Endothelial cell of umbilical vein (primary cell): ENCODE measurements around the gene RAB3B. TPM values are rescaled to one million over a fixed set of nuclear protein-coding genes. Genes with fewer than 3 reads are reported as not detected.

Source experiments
- BruUV-seq: library from RNA; stranded (reverse); fragments of 400-500 nt; replicated peaks from 2 replicates; lab custom pipeline; 2021; lab: Mats Ljungman, UMichigan
- CTCF ChIA-PET: fragments of 300-600, 350-600 bp; sonication (Branson Sonifier 250); formaldehyde crosslinking; loops from one replicate; lab custom pipeline; 2021; ENCODE audit warnings: antibody characterized with exemption, inconsistent platforms; lab: Charles Lee
- POLR2A ChIA-PET: fragments of 300-600, 350-600 bp; sonication (Branson Sonifier 250); formaldehyde crosslinking; loops from one replicate; lab custom pipeline; 2021; ENCODE audit warnings: antibody characterized with exemption, inconsistent platforms; lab: Charles Lee
- DNase-seq: peaks from one replicate; pipeline ENCODE4 v3.0.0-alpha.2; 2011; ENCODE audit warnings: low read depth, low spot score
- FAIRE-seq: peaks from 2 replicates; lab custom pipeline; 2011; peaks lifted over from hg19 to GRCh38; lab: Jason Lieb, UNC
- H2AFZ ChIP-seq: 2 replicates; pipeline ENCODE4 v1.6.0; 2012; ENCODE audit warnings: low read depth, low read length, control low read depth, inconsistent platforms
- H3K27ac ChIP-seq: 2 replicates; pipeline ENCODE4 v1.5.1; 2011; ENCODE audit warnings: low read depth, mild to moderate bottlenecking, control low read depth, low read length, moderate library complexity; ENCODE audit not compliant: insufficient read depth
- H3K27me3 ChIP-seq, 2 experiments: 2 replicates each; pipeline versions ENCODE4 v1.6.0 to v1.6.1; 2011; ENCODE audit warnings: low read length in 2 of 2, mixed read lengths in 1 of 2; ENCODE audit not compliant: control insufficient read depth in 2 of 2, insufficient read depth in 2 of 2
- H3K36me3 ChIP-seq, 2 experiments: 2 replicates in 1 of 2; 3 replicates in 1 of 2; pipeline ENCODE4 v1.5.1; 2011; ENCODE audit warnings: low read length in 2 of 2, mild to moderate bottlenecking in 1 of 2, moderate library complexity in 1 of 2; ENCODE audit not compliant: control insufficient read depth in 2 of 2, insufficient read depth in 2 of 2; ENCODE audit errors: extremely low read depth in 1 of 2
- H3K4me1 ChIP-seq: 3 replicates; pipeline ENCODE4 v1.5.1; 2011; ENCODE audit warnings: mild to moderate bottlenecking, low read length; ENCODE audit not compliant: control insufficient read depth, insufficient read depth; ENCODE audit errors: extremely low read depth
- H3K4me2 ChIP-seq: 2 replicates; pipeline ENCODE4 v1.6.1; 2011; ENCODE audit warnings: low read length, control low read depth, mixed read lengths; ENCODE audit not compliant: insufficient read depth
- H3K4me3 ChIP-seq, 3 experiments: fragments of 200-600 bp in 1 of 3; sonication (generic), shearing (Covaris generic) in 1 of 3; replicated peaks in 1 of 3; 2 replicates each; pipeline ENCODE4 v1.5.1; 2011 to 2016; ENCODE audit warnings: control low read depth in 3 of 3, low read length in 3 of 3, mild to moderate bottlenecking in 2 of 3, inconsistent platforms in 1 of 3, low read depth in 1 of 3, moderate library complexity in 1 of 3; ENCODE audit not compliant: insufficient read depth in 1 of 3
- H3K79me2 ChIP-seq: 2 replicates; pipeline ENCODE4 v1.6.0; 2012; ENCODE audit warnings: low read length, inconsistent platforms; ENCODE audit not compliant: control insufficient read depth, insufficient read depth
- H3K9ac ChIP-seq: replicated peaks from 2 replicates; pipeline ENCODE3; 2011; ENCODE audit warnings: low read length, control low read depth; ENCODE audit not compliant: insufficient read depth; ENCODE audit errors: extremely low read depth
- H3K9me1 ChIP-seq: replicated peaks from 3 replicates; pipeline ENCODE4 v1.6.0; 2011; ENCODE audit warnings: mild to moderate bottlenecking, low read length; ENCODE audit not compliant: control insufficient read depth, insufficient read depth; ENCODE audit errors: extremely low read depth
- H3K9me3 ChIP-seq: replicated peaks from 2 replicates; pipeline ENCODE4 v1.5.1; 2012; ENCODE audit warnings: low read length, inconsistent platforms; ENCODE audit not compliant: control insufficient read depth, insufficient read depth
- H4K20me1 ChIP-seq: replicated peaks from 2 replicates; pipeline ENCODE3; 2011; ENCODE audit warnings: mild to moderate bottlenecking, low read length; ENCODE audit not compliant: control insufficient read depth, insufficient read depth; ENCODE audit errors: extremely low read depth
- CTCF ChIP-seq, 2 donors: IDR thresholded peaks; 1 replicate in 1 of 2; 2 replicates in 1 of 2; pipeline ENCODE4 v1.5.1; 2011; ENCODE audit warnings: low read length in 2 of 2, mild to moderate bottlenecking in 2 of 2, moderate library complexity in 2 of 2, control low read depth in 1 of 2, inconsistent platforms in 1 of 2, low read depth in 1 of 2; ENCODE audit not compliant: insufficient read depth in 1 of 2; ENCODE audit errors: extremely low read depth in 1 of 2
- EZH2 ChIP-seq: IDR thresholded peaks from 2 replicates; pipeline ENCODE4 v1.6.1; 2012; ENCODE audit warnings: borderline replicate concordance, low read depth, mild to moderate bottlenecking, moderate library complexity, low read length, inconsistent platforms; ENCODE audit not compliant: severe bottlenecking
- FOS ChIP-seq: IDR thresholded peaks from 2 replicates; pipeline ENCODE4 v1.6.1; 2011; ENCODE audit warnings: mild to moderate bottlenecking, low read length, moderate library complexity, borderline replicate concordance; ENCODE audit not compliant: insufficient read depth
- GATA2 ChIP-seq: IDR thresholded peaks from 2 replicates; pipeline ENCODE4 v1.7.0; 2011; ENCODE audit warnings: low read depth, mild to moderate bottlenecking, moderate library complexity, mixed read lengths, low read length; ENCODE audit not compliant: insufficient read length, insufficient read depth
- JUN ChIP-seq: IDR thresholded peaks from 2 replicates; pipeline ENCODE4 v1.6.1; 2011; ENCODE audit warnings: borderline replicate concordance, low read depth; ENCODE audit not compliant: insufficient read length, insufficient read depth
- MAX ChIP-seq: IDR thresholded peaks from 2 replicates; pipeline ENCODE4 v1.6.1; 2011; ENCODE audit not compliant: insufficient read depth, insufficient read length
- MYC ChIP-seq: IDR thresholded peaks from one replicate; pipeline ENCODE4 v1.6.1; 2011; ENCODE audit warnings: mild to moderate bottlenecking, low read depth, low read length
- POLR2A ChIP-seq: IDR thresholded peaks from 2 replicates; pipeline ENCODE4 v1.6.1; 2012; ENCODE audit warnings: low read depth, mild to moderate bottlenecking, control low read depth, low read length
- POLR2AphosphoS5 ChIP-seq: IDR thresholded peaks from 2 replicates; pipeline ENCODE4 v1.6.1; 2012; ENCODE audit warnings: low read depth, mild to moderate bottlenecking, control low read depth, low read length, moderate library complexity; ENCODE audit not compliant: insufficient read depth
- dilution Hi-C: fragments of 300-500 bp; cut with MboI; formaldehyde crosslinking; loops from one replicate; pipeline ENCODE4 v1.15.0; 2019; ENCODE audit warnings: low sequenced_read_pairs; ENCODE audit not compliant: extremely low pct_ligation_motif_present
- intact Hi-C: fragments of 100-400 bp; cut with micrococcal nuclease; formaldehyde crosslinking; loops from one replicate; pipeline ENCODE4 v1.10.0; 2022
- polyA plus RNA-seq, 4 experiments: library from polyadenylated mRNA; depleted of rRNA in 3 of 4; stranded (reverse) in 3 of 4; unstranded in 1 of 4; fragments of >200 nt; gene quantifications; 2 replicates each; pipeline versions ENCODE4 v1.2.1 to v1.2.3, GENCODE V29; 2011 to 2012; ENCODE audit warnings: missing spikeins in 1 of 4
- total RNA-seq: library from RNA; stranded (reverse); gene quantifications from 2 replicates; pipeline ENCODE4 v1.2.3, GENCODE V29; 2021

The RAB3B gene
- total and polyA plus RNA-seq, 2 donors (not counting 3 experiments of a cell fraction or from before 2014, with no cell fraction given): 4.1 to 10.4 TPM

GRCh38 chr1:51908499-51908898 lies 82.0 kb downstream of the RAB3B start:
- no peak for TF ChIP-seq POLR2AphosphoS5
- TF ChIP-seq POLR2A: no peak
- TF ChIP-seq CTCF (IDR thresholded peaks at IDR 0.05; ENCODE audit: extremely low read depth in 1 of 2, insufficient read depth in 1 of 2, low read depth in 1 of 2, low read length in 2 of 2): no peak
- TF ChIP-seq FOS: no peak
- TF ChIP-seq GATA2: no peak
- no peak for TF ChIP-seq MAX
- TF ChIP-seq JUN: no peak
- no peak for TF ChIP-seq MYC
- no peak for TF ChIP-seq EZH2
- ChIA-PET CTCF (no interaction called here), POLR2A (no interaction called here)
- no peak overlapping the region for H3K9ac ChIP-seq
- H3K27ac ChIP-seq: no peak overlapping the region
- dilution Hi-C loops (no loop called here), intact Hi-C loops (no loop called here)
- H3K9me1 ChIP-seq: no peaks in the 10 kb centered on the region
- H3K4me1 ChIP-seq: no peaks in the 10 kb centered on the region
- no TSS peak for BruUV-seq
- H4K20me1 ChIP-seq: no peaks in the 10 kb centered on the region
- no peaks in the 10 kb centered on the region for H3K79me2 ChIP-seq
- no peak for FAIRE-seq
- no peak overlapping the region for H3K4me2 ChIP-seq
- H3K4me3 ChIP-seq: no peak overlapping the region
- no peaks in the 10 kb centered on the region for H3K36me3 ChIP-seq
- H3K9me3 ChIP-seq: no peaks in the 10 kb centered on the region
- no peaks in the 10 kb centered on the region for H3K27me3 ChIP-seq
- no peak overlapping the region for H2AFZ ChIP-seq
- DNase-seq: no peak
